ENCODE measurements around the gene SYCE3.

DNA sequence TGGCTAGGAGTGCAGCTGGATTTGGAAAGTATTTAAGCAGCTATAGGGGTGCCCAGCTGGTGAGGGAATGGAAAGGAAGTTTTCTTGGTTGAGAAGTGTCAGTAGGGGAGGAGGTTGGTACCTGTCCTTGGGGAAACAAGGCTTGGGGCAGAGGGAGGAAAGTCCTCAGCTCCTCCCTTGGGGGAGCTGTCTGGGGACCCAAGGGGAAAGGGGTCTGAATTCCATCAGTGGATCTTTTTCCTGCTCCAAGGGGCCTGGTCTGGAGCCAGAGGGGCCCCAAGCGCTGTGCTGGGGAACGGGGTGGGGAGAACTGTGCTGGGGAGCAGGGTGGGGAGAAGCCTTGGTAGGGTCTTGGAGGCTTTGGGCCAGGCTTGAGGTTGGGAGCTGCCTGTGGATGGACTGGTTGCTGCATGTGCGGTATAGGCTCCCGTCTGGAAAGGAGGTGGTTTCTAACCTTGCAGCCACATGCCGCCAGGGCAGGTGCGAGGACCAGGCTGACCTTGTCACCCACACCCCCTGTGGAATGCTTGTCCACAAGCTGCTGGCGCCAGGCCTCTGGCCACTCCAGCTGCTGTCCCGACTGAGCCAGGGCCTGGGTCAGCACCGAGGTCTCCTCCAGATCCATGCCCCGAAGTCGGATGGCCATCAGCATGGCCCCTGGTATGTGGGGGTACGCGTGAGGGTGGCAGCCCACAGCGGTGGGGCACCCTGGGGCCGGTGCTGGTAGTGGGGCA, 33.9 kb downstream of the SYCE3 start:
- no peak for TF ChIP-seq GATA1 (IDR thresholded peaks at IDR 0.05; ENCODE audit: low read depth, low read length)
- no peak for TF ChIP-seq POLR2A (IDR thresholded peaks at IDR 0.05; ENCODE audit: low read length)

Measured in erythroblast (primary cell).